H9 (cell line): ENCODE results near the gene COX17. TPM values are rescaled to one million over a fixed set of nuclear protein-coding genes. Genes with fewer than 3 reads are reported as not detected.

Experiments used
- DNase-seq: peaks from one replicate; pipeline ENCODE4 v3.0.0-alpha.2; 2017
- H2AFZ ChIP-seq: one replicate; pipeline ENCODE4 v1.6.1; 2013; ENCODE audit warnings: mild to moderate bottlenecking, low read length, control low read depth, moderate library complexity
- H2AK5ac ChIP-seq: 2 replicates; pipeline ENCODE4 v1.6.1; 2013; ENCODE audit warnings: low read length, control low read depth, mixed read lengths; ENCODE audit not compliant: insufficient read length
- H2BK120ac ChIP-seq: one replicate; pipeline ENCODE4 v1.6.1; 2013; ENCODE audit warnings: low read depth, mild to moderate bottlenecking, low read length, control low read depth, inconsistent platforms; ENCODE audit not compliant: poor library complexity, severe bottlenecking
- H2BK12ac ChIP-seq: 2 replicates; pipeline ENCODE4 v1.6.1; 2013; ENCODE audit warnings: low read length, control low read depth, mixed read lengths, low read depth; ENCODE audit not compliant: insufficient read length
- H2BK15ac ChIP-seq: 2 replicates; pipeline ENCODE4 v1.6.1; 2013; ENCODE audit warnings: low read depth, low read length, control low read depth
- H2BK20ac ChIP-seq: one replicate; pipeline ENCODE4 v1.6.1; 2013; ENCODE audit warnings: low read depth, mild to moderate bottlenecking, low read length, control low read depth, inconsistent platforms; ENCODE audit not compliant: poor library complexity, severe bottlenecking
- H2BK5ac ChIP-seq: 2 replicates; pipeline ENCODE4 v1.6.1; 2013; ENCODE audit warnings: low read length, control low read depth, mixed read lengths; ENCODE audit not compliant: insufficient read length
- H3K14ac ChIP-seq: 2 replicates; pipeline ENCODE4 v1.6.1; 2013; ENCODE audit warnings: low read length, control low read depth; ENCODE audit not compliant: insufficient read depth
- H3K18ac ChIP-seq: 2 replicates; pipeline ENCODE4 v1.6.1; 2013; ENCODE audit warnings: low read depth, mild to moderate bottlenecking, mixed read lengths, low read length, control low read depth; ENCODE audit not compliant: insufficient read length
- H3K23ac ChIP-seq: 2 replicates; pipeline ENCODE4 v1.6.1; 2013; ENCODE audit warnings: low read length, control low read depth, mixed read lengths, low read depth; ENCODE audit not compliant: insufficient read length
- H3K23me2 ChIP-seq: 2 replicates; pipeline ENCODE4 v1.6.1; 2013; ENCODE audit warnings: low read depth, mild to moderate bottlenecking, mixed read lengths, low read length, control low read depth; ENCODE audit not compliant: insufficient read length, poor library complexity, severe bottlenecking
- H3K27ac ChIP-seq: 2 replicates; pipeline ENCODE4 v1.5.1; 2013; ENCODE audit warnings: low read length, control low read depth, mixed read lengths, low read depth; ENCODE audit not compliant: insufficient read length
- H3K27me3 ChIP-seq: 2 replicates; pipeline ENCODE4 v1.6.1; 2013; ENCODE audit warnings: low read length, control low read depth, inconsistent platforms; ENCODE audit not compliant: insufficient read depth
- H3K4ac ChIP-seq: 2 replicates; pipeline ENCODE4 v1.6.1; 2013; ENCODE audit warnings: low read depth, mild to moderate bottlenecking, control low read depth, inconsistent platforms, low read length, moderate library complexity
- H3K4me1 ChIP-seq: 2 replicates; pipeline ENCODE4 v1.6.1; 2013; ENCODE audit warnings: low read length, control low read depth, inconsistent platforms; ENCODE audit not compliant: insufficient read depth
- H3K4me2 ChIP-seq: 2 replicates; pipeline ENCODE4 v1.6.1; 2013; ENCODE audit warnings: low read length, control low read depth, mixed read lengths; ENCODE audit not compliant: insufficient read length, insufficient read depth
- H3K56ac ChIP-seq: 2 replicates; pipeline ENCODE4 v1.6.1; 2013; ENCODE audit warnings: low read depth, mild to moderate bottlenecking, mixed read lengths, low read length, control low read depth; ENCODE audit not compliant: insufficient read length
- H3K79me1 ChIP-seq: 2 replicates; pipeline ENCODE4 v1.6.1; 2013; ENCODE audit warnings: low read depth, mild to moderate bottlenecking, moderate library complexity, low read length, control low read depth, inconsistent platforms; ENCODE audit not compliant: insufficient read depth, poor library complexity, severe bottlenecking
- H3K79me2 ChIP-seq: 2 replicates; pipeline ENCODE4 v1.6.1; 2013; ENCODE audit warnings: low read length, control low read depth, inconsistent platforms; ENCODE audit not compliant: insufficient read depth
- H3K9ac ChIP-seq: 2 replicates; pipeline ENCODE4 v1.6.1; 2013; ENCODE audit warnings: low read length, control low read depth, mixed read lengths; ENCODE audit not compliant: insufficient read length; ENCODE audit errors: extremely low read depth
- H3K9me3 ChIP-seq: one replicate; pipeline ENCODE4 v1.6.1; 2013; ENCODE audit warnings: low read depth, low read length, inconsistent platforms; ENCODE audit not compliant: control insufficient read depth
- H3T11ph ChIP-seq: one replicate; pipeline ENCODE4 v1.6.1; 2013; ENCODE audit warnings: mild to moderate bottlenecking, low read length, control low read depth, inconsistent platforms
- H4K20me1 ChIP-seq: one replicate; pipeline ENCODE4 v1.6.1; 2013; ENCODE audit not compliant: control insufficient read depth, insufficient read length, insufficient read depth
- H4K5ac ChIP-seq: 2 replicates; pipeline ENCODE4 v1.6.1; 2013; ENCODE audit warnings: low read depth, mild to moderate bottlenecking, mixed read lengths, low read length, control low read depth; ENCODE audit not compliant: insufficient read length
- H4K8ac ChIP-seq: replicated peaks from 2 replicates; pipeline ENCODE4 v1.6.1; 2013; ENCODE audit warnings: low read length, control low read depth, mixed read lengths, low read depth; ENCODE audit not compliant: insufficient read length
- H4K91ac ChIP-seq: 2 replicates; pipeline ENCODE4 v1.6.1; 2013; ENCODE audit warnings: low read depth, mild to moderate bottlenecking, moderate library complexity, mixed read lengths, low read length, control low read depth; ENCODE audit not compliant: insufficient read length
- H3K27ac Mint-ChIP-seq, 3 experiments: 2 replicates in 2 of 3; 3 replicates in 1 of 3; pipeline ENCODE4 v1.8.0; 2020 to 2021; ENCODE audit warnings: mixed read lengths in 3 of 3, mild to moderate bottlenecking in 1 of 3, moderate library complexity in 1 of 3
- H3K27me3 Mint-ChIP-seq: 2 replicates; pipeline ENCODE4 v1.8.0; 2021; ENCODE audit warnings: low read depth, mild to moderate bottlenecking, moderate library complexity, mixed read lengths
- H3K36me3 Mint-ChIP-seq, 3 experiments: 2 replicates in 2 of 3; 3 replicates in 1 of 3; pipeline ENCODE4 v1.8.0; 2020 to 2021; ENCODE audit warnings: low read depth in 3 of 3, mixed read lengths in 3 of 3; ENCODE audit not compliant: insufficient read depth in 1 of 3
- H3K4me1 Mint-ChIP-seq, 2 experiments: 2 replicates each; pipeline ENCODE4 v1.8.0; 2020; ENCODE audit warnings: mixed read lengths in 2 of 2
- H3K4me3 Mint-ChIP-seq, 2 experiments: 2 replicates in 1 of 2; 3 replicates in 1 of 2; pipeline ENCODE4 v1.8.0; 2020 to 2021; ENCODE audit warnings: mild to moderate bottlenecking in 2 of 2, mixed read lengths in 2 of 2, moderate library complexity in 1 of 2
- H3K9me3 Mint-ChIP-seq, 2 experiments: 2 replicates in 1 of 2; 3 replicates in 1 of 2; pipeline ENCODE4 v1.8.0; 2020; ENCODE audit warnings: mild to moderate bottlenecking in 2 of 2, mixed read lengths in 2 of 2, moderate library complexity in 1 of 2
- CTCF ChIP-seq: fragments of 200-600 bp; sonication (generic); conservative IDR thresholded peaks from 3 replicates; pipeline ENCODE4 v1.8.0; 2021; ENCODE audit warnings: antibody characterized with exemption, mild to moderate bottlenecking
- WGBS: extraction: QIAGEN DNeasy Blood & Tissue Kit; methylation state at CpG from one replicate; pipeline ENCODE4 v1.1.7; 2013; ENCODE audit warnings: missing lambda C conversion rate, low lambda C conversion rate, mixed read lengths; ENCODE audit not compliant: insufficient read length; ENCODE audit errors: extremely low coverage; 5-methylcytosine and 5-hydroxymethylcytosine counted together
- total RNA-seq: library from RNA; stranded (reverse); gene quantifications from 2 replicates; pipeline ENCODE4 v1.2.1, GENCODE V29; 2021

The COX17 gene
- total RNA-seq, 1 experiment from 2014 or later = 47.0 TPM

GRCh38 chr3:119726909-119727308, 49.7 kb upstream of the COX17 start:
- Histone ChIP-seq H3K27me3 (no peaks in the 10 kb centered on the region), H3K27ac (no peak overlapping the region), H3K79me2 (no peaks in the 10 kb centered on the region), H4K5ac (no peak overlapping the region), H3K9me3 (no peaks in the 10 kb centered on the region), H3K23me2 (no peaks in the 10 kb centered on the region), H2AK5ac (no peak overlapping the region), H2BK120ac (no peak overlapping the region), H3K79me1 (no peaks in the 10 kb centered on the region), H3T11ph (no peak overlapping the region), H2BK15ac (no peak overlapping the region), H3K18ac (no peak overlapping the region), H4K91ac (no peak overlapping the region), H3K9ac (no peak overlapping the region), H4K20me1 (no peaks in the 10 kb centered on the region), H2AFZ (no peak overlapping the region), H3K14ac (no peak overlapping the region), H2BK12ac (no peak overlapping the region), H3K4ac (no peak overlapping the region), H3K23ac (no peak overlapping the region), H3K4me1 (0 out of 2 replicates have a peak, but pooled peaks cover 3% of the 10 kb centered on the region), H3K4me2 (no peak overlapping the region), H4K8ac (no peak overlapping the region), H3K56ac (no peak overlapping the region), H2BK20ac (no peak overlapping the region), H2BK5ac (no peak overlapping the region)
- no peak for TF ChIP-seq CTCF
- Mint-ChIP-seq H3K27me3 (no peaks in the 10 kb centered on the region; the same call in 1 of the 2 replicates), H3K27ac (no peak overlapping the region), H3K36me3 (no peaks in the 10 kb centered on the region), H3K9me3 (no peaks in the 10 kb centered on the region), H3K4me1 (peaks cover 0 to 5% of the 10 kb centered on the region in 2 experiments; a peak in 2 of 4 replicates), H3K4me3 (no peak overlapping the region)
- WGBS = no CpG with 5 or more reads among the region's 2 CpGs
- no peak for DNase-seq
